Esophagus muscularis mucosa (tissue), 4 donors: ENCODE data around the gene TSNAXIP1. TPM values are rescaled to one million over a fixed set of nuclear protein-coding genes. Genes with fewer than 3 reads are reported as not detected.

ENCODE experiments used
- DNase-seq: peaks from one replicate; pipeline ENCODE4 v3.0.0-alpha.2; 2017; ENCODE audit errors: extremely low spot score
- H3K27ac ChIP-seq, 4 donors: fragments of 200-600 bp; sonication (generic); replicated peaks in 1 of 4; 1 replicate in 3 of 4; 2 replicates in 1 of 4; pipeline ENCODE4 v1.5.1; 2016 to 2019; ENCODE audit warnings: mild to moderate bottlenecking in 1 of 4
- H3K27me3 ChIP-seq, 4 donors: fragments of 200-600 bp; sonication (generic); one replicate each; pipeline versions ENCODE4 v1.5.1 to v1.6.0; 2016 to 2019
- H3K36me3 ChIP-seq, 4 donors: fragments of 200-600 bp; sonication (generic); one replicate each; pipeline ENCODE4 v1.5.1; 2016 to 2019
- H3K4me1 ChIP-seq, 4 donors: fragments of 200-600 bp; sonication (generic); one replicate each; pipeline ENCODE4 v1.5.1; 2016 to 2019
- H3K4me3 ChIP-seq, 4 donors: fragments of 200-600 bp; sonication (generic); 1 replicate in 2 of 4; 2 replicates in 2 of 4; pipeline ENCODE4 v1.5.1; 2016 to 2019; ENCODE audit warnings: mild to moderate bottlenecking in 4 of 4, moderate library complexity in 1 of 4
- H3K9me3 ChIP-seq, 4 donors: fragments of 200-600 bp; sonication (generic); 1 replicate in 3 of 4; 2 replicates in 1 of 4; pipeline ENCODE4 v1.5.1; 2016 to 2019
- EP300 ChIP-seq: sonication (generic); formaldehyde crosslinking; IDR thresholded peaks from one replicate; pipeline ENCODE4 v1.6.1; 2017; ENCODE audit warnings: antibody characterized with exemption
- POLR2A ChIP-seq: fragments of 450-650 bp; IDR thresholded peaks from one replicate; pipeline ENCODE4 v1.6.1; 2017; ENCODE audit warnings: antibody characterized with exemption, moderate library complexity, mild to moderate bottlenecking, low read depth
- POLR2AphosphoS5 ChIP-seq, 2 donors: sonication (generic); formaldehyde crosslinking; IDR thresholded peaks; one replicate each; pipeline ENCODE4 v1.6.1; 2017; ENCODE audit warnings: antibody characterized with exemption in 2 of 2
- WGBS: methylation state at CpG from one replicate; pipeline ENCODE4 v1.1.5; 2018; 5-methylcytosine and 5-hydroxymethylcytosine counted together
- intact Hi-C: fragments of 100-400 bp; cut with DNase I; formaldehyde crosslinking; loops from one replicate; pipeline ENCODE4 v1.15.1; 2023
- total RNA-seq, 4 donors: library from RNA; depleted of rRNA; stranded (reverse); fragments of >200 nt; gene quantifications; one replicate each; pipeline versions ENCODE4 v1.1.0 to v1.2.1, GENCODE V29; 2016
- TF ChIP-seq, protein P1 (sequence below), 3 experiments: fragments of 200-600 bp in 2 of 3; fragments of 450-650 bp in 1 of 3; sonication (generic) in 2 of 3; IDR thresholded peaks; one replicate each; pipeline ENCODE4 v1.5.1; 2017 to 2019; ENCODE audit warnings: antibody characterized with exemption in 3 of 3, mild to moderate bottlenecking in 2 of 3, moderate library complexity in 1 of 3

Gene TSNAXIP1
- total RNA-seq, 4 donors from 2014 or later: 0.83 to 2.2 (median 1.1) TPM

DNA sequence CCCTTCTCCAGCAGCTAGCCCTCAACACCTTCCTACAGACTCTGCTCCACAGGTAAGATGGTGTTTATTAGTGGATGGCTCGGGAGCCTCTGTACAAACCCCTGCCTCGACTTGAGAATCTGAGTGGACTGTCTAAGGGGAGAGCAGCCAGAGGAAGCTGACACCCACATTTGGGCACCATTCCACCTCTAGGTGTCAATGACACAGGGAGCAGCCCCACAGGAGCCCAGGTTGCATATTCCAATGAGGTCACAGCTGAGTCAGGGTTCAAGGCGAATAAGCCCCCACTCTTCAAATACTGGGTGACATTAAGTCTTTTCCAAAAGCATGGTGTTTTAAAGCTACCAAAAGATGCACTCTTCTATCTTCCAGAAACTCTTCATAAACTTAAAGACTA, 32.2 kb upstream of the TSNAXIP1 start:
- no peak for DNase-seq
- no peaks in the 10 kb centered on the region for H3K27me3 ChIP-seq
- TF ChIP-seq EP300 (no peak), POLR2A (no peak), POLR2AphosphoS5 (IDR thresholded peaks at IDR 0.05) (no peak)
- TF ChIP-seq, protein P1, sequence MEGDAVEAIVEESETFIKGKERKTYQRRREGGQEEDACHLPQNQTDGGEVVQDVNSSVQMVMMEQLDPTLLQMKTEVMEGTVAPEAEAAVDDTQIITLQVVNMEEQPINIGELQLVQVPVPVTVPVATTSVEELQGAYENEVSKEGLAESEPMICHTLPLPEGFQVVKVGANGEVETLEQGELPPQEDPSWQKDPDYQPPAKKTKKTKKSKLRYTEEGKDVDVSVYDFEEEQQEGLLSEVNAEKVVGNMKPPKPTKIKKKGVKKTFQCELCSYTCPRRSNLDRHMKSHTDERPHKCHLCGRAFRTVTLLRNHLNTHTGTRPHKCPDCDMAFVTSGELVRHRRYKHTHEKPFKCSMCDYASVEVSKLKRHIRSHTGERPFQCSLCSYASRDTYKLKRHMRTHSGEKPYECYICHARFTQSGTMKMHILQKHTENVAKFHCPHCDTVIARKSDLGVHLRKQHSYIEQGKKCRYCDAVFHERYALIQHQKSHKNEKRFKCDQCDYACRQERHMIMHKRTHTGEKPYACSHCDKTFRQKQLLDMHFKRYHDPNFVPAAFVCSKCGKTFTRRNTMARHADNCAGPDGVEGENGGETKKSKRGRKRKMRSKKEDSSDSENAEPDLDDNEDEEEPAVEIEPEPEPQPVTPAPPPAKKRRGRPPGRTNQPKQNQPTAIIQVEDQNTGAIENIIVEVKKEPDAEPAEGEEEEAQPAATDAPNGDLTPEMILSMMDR (IDR thresholded peaks at IDR 0.05): no peak
- peak overlapping the region in 3 of 4 donors; percentile 36 to 71 (median 40) for H3K27ac ChIP-seq
- intact Hi-C loops: no loop called here
- H3K4me1 ChIP-seq: peaks cover 19 to 24% (median 23%) of the 10 kb centered on the region in 4 donors
- peaks cover 5 to 21% (median 15%) of the 10 kb centered on the region in 4 donors for H3K36me3 ChIP-seq
- 71% methylated on average over 3 of the region's 3 CpGs for WGBS
- no peak overlapping the region for H3K4me3 ChIP-seq
- H3K9me3 ChIP-seq: no peaks in the 10 kb centered on the region

DNA sequence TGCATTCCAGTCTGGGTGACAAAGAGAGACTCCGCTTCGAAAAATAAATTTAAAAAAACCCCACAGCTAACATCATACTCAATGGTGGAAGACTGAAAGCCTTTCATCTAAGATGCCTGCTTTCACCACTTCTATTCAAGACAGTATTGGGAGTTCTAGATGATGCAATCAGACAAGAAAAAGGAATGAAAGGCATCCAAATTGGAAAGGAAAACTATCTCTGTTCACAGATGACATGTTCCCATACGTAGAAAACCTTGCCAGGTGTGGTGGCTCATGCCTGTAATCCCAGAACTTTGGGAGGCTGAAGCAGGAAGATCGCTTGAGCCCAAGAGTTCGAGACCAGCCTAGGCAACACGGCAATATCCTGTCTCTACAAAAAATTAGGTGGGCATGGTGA, 31.4 kb upstream of the TSNAXIP1 start:
- Histone ChIP-seq H3K4me3 (no peak overlapping the region), H3K27ac (no peak overlapping the region), H3K36me3 (peaks cover 0 to 15% (median 11%) of the 10 kb centered on the region in 4 donors), H3K27me3 (no peaks in the 10 kb centered on the region), H3K4me1 (peaks cover 22 to 25% (median 24%) of the 10 kb centered on the region in 4 donors), H3K9me3 (no peaks in the 10 kb centered on the region)
- TF ChIP-seq POLR2AphosphoS5 (IDR thresholded peaks at IDR 0.05) (no peak), EP300 (no peak)
- TF ChIP-seq, protein P1 (IDR thresholded peaks at IDR 0.05): no peak
- 94% methylated on average over 6 of the region's 6 CpGs for WGBS
- DNase-seq: no peak
- intact Hi-C loops: no loop called here

DNA sequence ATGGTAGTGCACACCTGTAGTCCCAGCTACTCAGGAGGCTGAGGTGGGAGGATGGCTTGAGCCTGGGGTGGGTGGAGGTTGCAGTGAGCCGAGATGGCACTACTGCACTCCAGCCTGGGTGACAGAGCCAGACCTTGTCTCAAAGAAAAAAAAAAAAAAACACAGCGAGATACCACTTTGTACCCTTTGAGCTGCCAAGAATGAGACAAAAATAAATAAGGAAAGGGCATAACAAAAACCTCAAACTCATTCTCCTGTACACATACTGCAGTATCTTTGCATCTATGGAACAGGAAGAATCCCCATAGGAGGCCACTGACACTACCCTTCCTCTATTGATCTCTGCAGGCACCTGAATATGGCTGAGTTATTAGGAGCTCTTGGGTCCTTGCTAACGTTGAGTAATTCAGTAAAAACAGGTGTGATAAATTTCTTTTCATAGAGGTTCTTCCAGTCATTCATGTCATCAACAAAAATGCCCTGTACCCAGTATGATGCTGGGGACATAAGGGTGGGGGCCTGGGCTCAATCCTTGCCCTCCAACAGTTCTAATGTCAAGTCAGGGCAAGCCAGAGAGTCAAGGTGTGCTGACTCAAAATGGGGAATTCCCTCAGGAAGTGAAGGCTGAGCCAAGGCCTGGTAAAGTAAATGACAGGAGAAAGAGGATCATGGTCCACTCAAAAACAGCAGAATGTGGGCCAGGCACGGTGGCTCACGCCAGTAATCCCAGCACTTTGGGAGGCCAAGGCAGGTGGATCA, 27.3 kb upstream of the TSNAXIP1 start:
- no peaks in the 10 kb centered on the region for H3K36me3 ChIP-seq
- H3K4me1 ChIP-seq: peaks cover under 1 to 11% (median 2%) of the 10 kb centered on the region in 4 donors
- TF ChIP-seq, protein P1 (IDR thresholded peaks at IDR 0.05): no peak
- TF ChIP-seq EP300: no peak
- TF ChIP-seq POLR2AphosphoS5 (IDR thresholded peaks at IDR 0.05): no peak
- no peak for TF ChIP-seq POLR2A
- no peak overlapping the region for H3K27ac ChIP-seq
- 87% methylated on average over 5 of the region's 5 CpGs for WGBS
- H3K9me3 ChIP-seq: no peaks in the 10 kb centered on the region
- H3K27me3 ChIP-seq: no peaks in the 10 kb centered on the region
- no peak for DNase-seq
- intact Hi-C loops: no loop called here
- no peak overlapping the region for H3K4me3 ChIP-seq

DNA sequence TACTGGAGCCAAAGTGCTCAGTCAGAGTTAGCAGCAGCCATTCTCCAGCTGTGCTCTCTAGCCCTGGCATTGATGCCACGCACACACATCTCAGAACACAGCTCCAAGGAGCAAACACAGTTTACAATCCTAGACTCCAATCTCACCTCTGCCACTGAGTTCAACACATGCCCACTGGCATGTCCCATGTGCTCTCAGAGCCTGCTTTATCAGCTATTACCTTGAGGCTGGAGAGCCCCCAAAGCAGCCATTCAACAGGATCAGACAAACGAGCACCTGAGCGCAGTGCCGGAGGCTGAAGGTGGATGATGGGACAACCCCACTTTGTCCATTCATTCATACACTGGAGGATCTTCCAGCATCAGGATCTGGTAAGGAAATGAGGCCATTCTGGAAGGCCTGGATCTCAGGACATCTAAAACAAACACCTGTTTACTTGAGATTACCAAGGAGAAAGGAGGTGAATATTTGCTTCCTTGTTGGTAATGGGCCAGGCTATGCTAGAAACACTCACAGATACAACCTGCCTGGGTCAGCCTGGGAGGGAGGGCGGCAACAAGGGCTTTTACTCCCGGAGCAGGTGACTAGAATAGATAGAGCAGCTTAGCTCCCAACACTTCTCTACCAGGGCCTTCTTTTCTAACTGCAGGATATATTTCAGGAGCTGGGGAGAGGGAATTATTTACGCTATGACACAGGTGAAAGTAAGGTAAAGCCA, 25.7 kb upstream of the TSNAXIP1 start:
- peaks cover 0 to 9% (median 0%) of the 10 kb centered on the region in 4 donors for H3K4me1 ChIP-seq
- H3K36me3 ChIP-seq: peaks cover 0 to 3% (median 0%) of the 10 kb centered on the region in 4 donors
- no peak for TF ChIP-seq EP300
- TF ChIP-seq, protein P1 (IDR thresholded peaks at IDR 0.05): no peak
- TF ChIP-seq POLR2AphosphoS5 (IDR thresholded peaks at IDR 0.05): no peak
- no peak for TF ChIP-seq POLR2A
- no peak overlapping the region for H3K4me3 ChIP-seq
- no peak overlapping the region for H3K27ac ChIP-seq
- intact Hi-C loops: no loop called here
- H3K27me3 ChIP-seq: no peaks in the 10 kb centered on the region
- WGBS: 94% methylated on average over 7 of the region's 7 CpGs
- no peaks in the 10 kb centered on the region for H3K9me3 ChIP-seq
- DNase-seq: no peak
